GM12891 (cell line): Measurements from ENCODE around the gene RPL26.
"Not testable (repeated sequence)": the region's sequence is repeated elsewhere in the genome, so short reads cannot be mapped to it uniquely, and the experiment has no call there.

Experiments used
- DNase-seq: peaks from one replicate; pipeline ENCODE4 v3.0.0; 2011; ENCODE audit warnings: low spot score; ENCODE audit not compliant: insufficient read length
- FAIRE-seq: peaks from 2 replicates; lab custom pipeline; 2011; peaks lifted over from hg19 to GRCh38; lab: Jason Lieb, UNC
- PAX5 ChIP-seq: IDR thresholded peaks from 2 replicates; pipeline ENCODE4 v1.6.1; 2011; ENCODE audit warnings: low read length, moderate library complexity, mild to moderate bottlenecking; ENCODE audit not compliant: insufficient read depth, severe bottlenecking
- POLR2A ChIP-seq: IDR thresholded peaks from 2 replicates; pipeline ENCODE4 v1.6.1; 2011; ENCODE audit warnings: low read depth, low read length, control low read depth
- POLR2AphosphoS5 ChIP-seq: IDR thresholded peaks from 2 replicates; pipeline ENCODE4 v1.6.1; 2011; ENCODE audit warnings: low read depth, low read length, control low read depth
- POU2F2 ChIP-seq: IDR thresholded peaks from 2 replicates; pipeline ENCODE4 v1.6.1; 2011; ENCODE audit warnings: low read depth, mild to moderate bottlenecking, control low read depth, low read length, moderate library complexity
- SPI1 ChIP-seq: IDR thresholded peaks from 2 replicates; pipeline ENCODE4 v1.6.1; 2011; ENCODE audit warnings: low read depth, low read length, control low read depth
- TAF1 ChIP-seq: IDR thresholded peaks from 2 replicates; pipeline ENCODE4 v1.6.1; 2011; ENCODE audit warnings: low read depth, low read length, control low read depth

RPL26 gene

DNA sequence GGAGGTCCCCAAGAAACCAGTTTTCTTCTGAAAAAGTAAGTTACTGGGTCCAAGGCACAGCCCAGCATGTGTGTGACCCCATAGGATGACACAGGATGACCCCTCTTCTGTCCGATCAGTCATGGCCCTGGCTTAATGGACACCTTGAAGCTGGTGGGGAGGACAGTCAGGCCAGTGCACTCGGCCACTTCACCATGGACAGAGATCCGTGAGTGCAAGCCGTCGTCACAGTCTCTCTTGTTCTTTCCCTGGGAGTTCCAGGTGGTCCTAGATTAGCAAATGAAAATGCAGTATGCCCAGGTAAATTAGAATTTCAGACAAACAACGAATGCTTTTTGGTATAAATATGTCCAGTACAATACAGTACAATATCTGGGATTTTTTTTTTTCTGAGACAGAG is 16.0 kb upstream of the RPL26 start:
- FAIRE-seq = no peak
- no peak for DNase-seq
- TF ChIP-seq TAF1 (no peak), POLR2A (no peak), SPI1 (no peak), PAX5 (no peak), POU2F2 (no peak), POLR2AphosphoS5 (no peak)

DNA sequence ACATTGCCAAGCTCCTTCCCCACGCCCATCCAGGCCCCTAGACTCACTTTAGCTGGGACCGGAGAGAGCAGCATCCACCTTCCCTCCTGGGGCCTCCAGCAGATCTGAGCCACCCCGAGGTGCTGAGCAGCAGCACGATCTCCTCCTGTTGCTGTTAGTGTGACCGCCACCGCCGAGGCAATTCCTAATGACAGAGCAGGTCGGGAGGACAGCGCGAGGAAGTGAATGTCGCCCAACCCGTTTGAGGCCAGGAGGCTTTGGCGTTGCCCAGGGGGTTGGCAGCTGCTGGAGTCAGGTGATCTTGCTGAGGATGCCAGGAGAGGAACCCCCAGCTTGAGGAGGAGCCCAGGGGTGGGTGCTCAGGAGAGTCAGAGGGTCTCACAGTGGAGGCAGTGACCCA is 14.6 kb upstream of the RPL26 start, which contains the start of gene RNF222:
Gene RNF222 (minus strand): TSS at position 192 of the 400 bp plus-strand sequence. CDS start 4,366 bp downstream, outside the sequence.
- TF ChIP-seq POLR2AphosphoS5 (no peak), PAX5 (no peak), SPI1 (no peak), POLR2A (no peak), POU2F2 (no peak), TAF1 (no peak)
- FAIRE-seq (no peak), DNase-seq (no peak)

DNA sequence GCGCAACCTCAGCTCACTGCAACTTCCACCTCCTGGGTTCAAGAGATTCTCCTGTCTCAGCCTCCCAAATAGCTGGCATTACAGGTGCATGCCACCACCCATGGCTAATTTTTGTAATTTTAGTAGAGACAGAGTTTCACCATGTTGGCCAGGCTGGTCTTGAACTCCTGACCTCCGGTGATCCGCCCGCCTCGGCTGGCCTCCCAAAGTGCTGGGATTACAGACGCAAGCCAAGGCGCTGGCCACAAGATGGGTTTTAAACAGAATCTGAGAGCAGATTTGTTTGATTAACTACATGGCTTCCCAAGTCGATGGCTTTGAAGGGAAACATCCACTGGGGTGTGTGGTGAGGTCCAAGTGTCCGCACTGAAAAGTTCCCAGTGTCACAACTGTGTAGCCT is 11.5 kb upstream of the RPL26 start:
- DNase-seq, FAIRE-seq: not testable (repeated sequence)

DNA sequence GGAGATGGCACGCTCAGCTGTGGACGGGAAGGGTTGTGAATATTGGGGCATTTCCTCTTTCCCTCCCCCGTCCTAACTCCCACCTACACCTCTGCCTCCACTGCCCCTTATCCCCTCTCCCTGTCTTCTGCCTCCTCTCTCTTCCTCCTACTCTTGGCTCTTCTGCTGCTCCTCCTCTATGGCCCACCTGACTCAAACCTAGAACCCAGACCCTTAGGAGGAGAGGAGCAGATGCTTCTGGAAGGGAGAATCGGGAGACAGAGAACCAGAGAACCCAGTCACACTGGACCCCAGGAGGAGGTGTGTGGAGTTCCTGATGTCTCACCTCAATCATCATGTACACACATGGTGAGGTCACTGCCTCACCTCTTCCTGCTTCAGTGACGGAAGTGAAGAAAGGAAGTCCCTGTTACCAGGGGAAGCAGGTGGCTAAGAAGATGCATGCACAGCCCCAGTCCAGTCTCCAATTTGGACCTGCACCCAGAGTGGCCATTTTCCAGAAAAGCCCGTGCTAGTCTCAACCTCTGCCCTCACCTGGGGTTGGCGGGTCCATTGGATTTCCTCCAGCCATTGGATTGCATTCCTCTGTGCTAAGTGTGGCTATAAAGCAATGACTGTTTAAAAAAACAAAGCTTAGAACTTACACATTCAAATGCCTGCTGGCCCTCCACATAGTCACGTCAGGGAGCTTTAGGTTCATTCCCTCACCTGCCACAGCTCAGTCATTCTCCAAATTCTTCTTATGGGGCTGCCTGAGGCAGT is 10.7 kb upstream of the RPL26 start:
- TF ChIP-seq SPI1 = peak; percentile 52
- TF ChIP-seq PAX5 = no peak
- no peak for TF ChIP-seq POU2F2
- no peak for TF ChIP-seq POLR2AphosphoS5
- no peak for FAIRE-seq
- DNase-seq = no peak

DNA sequence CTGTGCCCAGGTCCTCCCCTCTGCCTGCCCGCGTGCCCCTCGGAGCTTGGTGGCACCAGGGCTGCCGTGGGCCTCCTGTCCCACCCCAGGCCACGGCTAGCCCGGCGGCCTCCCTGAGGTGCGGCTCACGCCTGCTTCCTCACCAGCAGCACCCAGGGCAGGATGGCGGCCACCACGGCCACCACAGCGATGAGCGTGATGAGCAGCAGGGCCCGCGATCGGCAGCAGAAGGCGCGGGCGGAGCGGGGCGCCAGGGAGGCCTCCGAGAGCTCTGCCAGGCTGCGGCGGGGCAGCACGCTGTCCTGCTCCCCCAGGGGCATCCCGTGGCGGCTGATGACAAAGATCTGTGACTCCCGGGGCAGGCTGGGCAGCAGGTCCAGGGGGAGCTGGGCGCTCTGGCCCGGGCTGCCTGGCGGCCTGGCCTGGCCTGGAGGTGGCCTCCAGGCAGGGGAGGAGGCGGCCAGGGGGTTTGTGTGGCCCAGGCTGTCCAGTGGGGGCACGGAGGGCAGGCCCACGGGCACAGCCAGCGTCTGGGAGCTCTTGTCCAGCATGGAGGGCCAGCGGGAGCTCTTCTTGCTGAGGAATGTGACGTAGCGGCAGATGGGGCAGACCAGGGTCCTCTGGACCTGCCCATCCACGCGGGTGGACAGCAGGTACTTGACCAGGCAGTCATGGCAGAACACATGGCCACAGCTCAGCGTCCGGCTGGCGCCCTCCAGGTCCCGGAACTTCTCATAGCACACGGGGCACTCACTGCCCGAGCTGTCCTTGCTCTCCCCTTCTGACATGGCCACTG is 9.9 kb upstream of the RPL26 start:
- DNase-seq = no peak
- no peak for FAIRE-seq
- TF ChIP-seq POLR2A (no peak), POU2F2 (no peak), TAF1 (no peak), POLR2AphosphoS5 (no peak), SPI1 (no peak), PAX5 (no peak)

DNA sequence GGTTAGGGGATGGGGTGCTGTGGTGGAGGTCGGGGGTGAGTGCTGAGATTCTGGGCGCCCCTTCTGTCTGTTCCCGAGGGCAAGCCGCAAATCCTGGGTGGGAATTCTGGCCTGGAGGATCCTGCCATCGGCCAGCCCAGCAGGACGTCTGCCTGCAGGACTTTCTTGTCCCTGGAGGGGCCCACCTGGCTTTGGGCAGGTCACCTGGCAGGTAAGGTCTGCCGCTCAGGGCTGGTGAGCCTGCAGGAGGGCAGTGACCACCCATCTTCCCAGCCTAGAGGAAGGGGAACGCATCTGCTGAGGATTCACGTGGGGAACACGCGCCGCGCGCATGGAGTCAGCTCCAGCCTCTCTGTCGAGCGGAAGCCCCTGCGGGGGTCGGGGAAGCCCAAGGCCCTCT is 9.3 kb upstream of the RPL26 start:
- FAIRE-seq (no peak), DNase-seq (no peak)
- TF ChIP-seq TAF1 (no peak), POLR2A (no peak), SPI1 (no peak), PAX5 (no peak), POLR2AphosphoS5 (no peak), POU2F2 (no peak)

DNA sequence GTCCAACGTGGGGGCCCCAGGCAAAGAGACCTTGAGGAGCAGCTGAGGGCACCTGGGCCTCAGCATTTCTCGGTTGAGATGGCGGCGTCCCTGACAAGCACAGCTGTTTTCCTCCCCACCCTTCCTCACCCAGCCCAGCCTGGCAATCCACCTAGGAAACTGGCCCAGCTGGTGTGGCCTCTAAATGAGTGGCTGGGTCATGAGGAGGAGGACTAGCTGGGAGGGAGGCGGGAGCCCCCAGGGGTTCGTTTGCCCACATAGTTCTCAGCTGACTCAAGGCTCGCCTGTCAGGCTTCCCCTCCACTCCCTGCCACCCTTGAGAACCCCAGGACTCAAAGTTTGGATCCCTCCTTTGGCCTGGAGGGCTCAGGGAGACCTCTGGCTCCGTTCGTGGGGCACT is 8.7 kb upstream of the RPL26 start:
- DNase-seq (no peak), FAIRE-seq (no peak)
- TF ChIP-seq POLR2AphosphoS5 (no peak), PAX5 (no peak), SPI1 (no peak), TAF1 (no peak), POU2F2 (no peak), POLR2A (no peak)

DNA sequence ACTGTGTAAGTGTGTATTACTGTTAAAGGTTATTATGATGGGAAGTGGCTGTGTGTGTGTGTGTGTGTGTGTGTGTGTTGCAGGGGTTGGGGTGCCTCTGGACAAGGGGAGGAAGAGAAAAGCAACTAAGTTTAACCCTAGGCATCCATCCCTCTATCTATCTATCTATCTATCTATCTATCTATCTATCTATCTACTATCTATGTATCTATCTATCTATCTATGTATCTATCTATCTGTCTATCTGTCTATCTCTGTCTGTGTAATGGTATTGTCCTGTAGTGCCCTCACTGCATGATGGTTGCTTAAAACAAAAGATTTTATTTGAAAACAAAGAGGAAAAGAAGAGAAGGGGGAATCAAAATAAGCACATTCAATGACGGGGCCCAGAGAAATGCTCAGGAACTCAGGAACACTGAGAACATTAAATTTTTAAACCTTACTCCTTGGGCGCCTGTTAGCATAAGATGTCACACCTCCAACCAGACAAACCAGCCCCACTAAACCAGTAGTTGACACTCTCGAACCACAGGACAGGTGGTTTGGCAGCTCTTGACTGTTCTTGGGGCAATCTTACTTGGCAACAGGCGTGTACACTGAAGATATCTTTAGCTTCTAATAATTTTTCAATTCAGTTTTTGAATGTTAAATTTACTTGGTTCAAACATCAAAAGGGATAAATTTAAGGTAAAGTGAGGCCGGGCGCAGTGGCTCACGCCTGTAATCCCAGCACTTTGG is 5.1 kb upstream of the RPL26 start:
- no peak for DNase-seq
- TF ChIP-seq SPI1 (no peak), POLR2AphosphoS5 (no peak), POU2F2 (no peak), POLR2A (no peak), PAX5 (no peak), TAF1 (no peak)
- FAIRE-seq = no peak

DNA sequence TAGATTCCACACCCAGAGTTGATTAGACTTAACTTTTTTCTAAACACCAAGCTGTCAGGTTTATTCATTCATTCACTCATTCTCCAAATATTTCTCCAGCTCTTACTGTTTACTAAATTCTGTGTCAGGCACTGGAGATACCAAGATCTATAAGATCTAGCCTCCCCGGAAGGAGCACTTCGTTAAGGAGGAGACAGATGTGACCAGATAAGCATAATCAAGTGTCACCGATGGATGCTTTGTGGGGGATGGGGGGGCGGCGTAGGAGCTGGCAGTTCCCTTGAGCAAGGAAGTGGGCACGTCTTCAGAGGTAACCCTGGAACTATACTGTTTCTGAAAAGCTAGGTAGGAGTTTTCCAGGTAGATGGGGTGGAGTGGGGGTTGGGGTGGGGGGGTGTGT is 3.8 kb upstream of the RPL26 start:
- FAIRE-seq (no peak), DNase-seq (no peak)
- no peak for TF ChIP-seq SPI1
- TF ChIP-seq POLR2AphosphoS5 = no peak
- TF ChIP-seq POLR2A = no peak
- no peak for TF ChIP-seq TAF1
- TF ChIP-seq PAX5 = no peak
- no peak for TF ChIP-seq POU2F2

DNA sequence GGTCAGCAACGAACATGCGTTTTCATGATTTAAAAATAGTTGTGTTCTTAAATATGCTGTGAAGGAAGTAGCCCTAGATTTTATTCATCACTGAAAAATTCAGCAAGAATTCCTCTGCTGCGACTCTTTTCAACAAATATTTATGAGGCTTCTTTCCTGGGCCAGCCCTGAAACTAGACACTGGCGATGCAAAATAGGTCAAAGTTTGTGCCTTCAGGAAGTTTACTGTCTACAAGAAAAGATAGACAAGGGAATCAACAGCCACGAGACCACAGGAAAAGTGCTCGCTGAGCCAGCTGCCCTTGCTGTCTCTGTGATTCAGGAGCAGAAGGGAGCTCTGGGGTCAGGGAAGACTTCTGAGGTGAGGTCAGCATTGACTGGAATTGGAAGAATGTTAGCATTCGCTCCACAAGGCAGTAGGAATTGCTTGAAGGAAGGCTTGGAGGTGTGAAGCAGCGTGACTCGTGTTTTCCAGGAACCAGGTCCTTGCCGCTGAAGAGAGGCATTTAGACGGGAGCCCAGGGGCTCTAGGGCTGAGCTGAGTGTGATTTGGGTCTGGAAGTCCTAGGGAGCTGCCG is 1.9 kb upstream of the RPL26 start:
- TF ChIP-seq TAF1 = no peak
- no peak for TF ChIP-seq SPI1
- TF ChIP-seq POLR2AphosphoS5 = no peak
- no peak for TF ChIP-seq PAX5
- TF ChIP-seq POLR2A = no peak
- no peak for TF ChIP-seq POU2F2
- DNase-seq (no peak), FAIRE-seq (no peak)
